ENCODE data around the gene PDK2. TPM values are rescaled to one million over a fixed set of nuclear protein-coding genes. Genes with fewer than 3 reads are reported as not detected.

Gene PDK2
- total and polyA plus RNA-seq, 2 of the 4 experiments (the other 2 are of a cell fraction): 26.7 to 104 TPM

GRCh38 chr17:50048988-50049387 lies 46.2 kb upstream of the PDK2 start:
- peak overlapping the region; percentile 96 for H3K4ac ChIP-seq (ENCODE audit: low read depth, low read length)
- in situ Hi-C loops (cut with MboI; ENCODE audit: low sequenced_read_pairs): no loop called here

More at GRCh38 chr17:50048988-50049387, 46.2 kb upstream of the PDK2 start:
- no peak overlapping the region for H3K56ac ChIP-seq (ENCODE audit: extremely low read depth, insufficient read depth, low read length)
- DNase-seq (no peak), ATAC-seq (ENCODE audit: low read depth) (no peak)
- H4K91ac ChIP-seq (ENCODE audit: insufficient read depth, low read depth, low read length): peak overlapping the region; percentile 95
- no peak overlapping the region; the same call in 1 of the 2 replicates for H3K27ac ChIP-seq (ENCODE audit: insufficient read depth, low read length)
- no TSS peak for BruUV-seq (replicated peaks)
- POLR2A ChIA-PET (ENCODE audit: unreplicated experiment): no interaction called here
- no peak overlapping the region for H3K23ac ChIP-seq (ENCODE audit: low read depth, low read length)
- no peaks in the 10 kb centered on the region for H4K20me1 ChIP-seq (ENCODE audit: insufficient read depth, low read length)
- H3K79me1 ChIP-seq (ENCODE audit: low read depth in 1 of 2, low read length in 2 of 2): peaks cover 0 to 60% of the 10 kb centered on the region in 2 experiments; a peak in 2 of 4 replicates
- H3K4me1 ChIP-seq (ENCODE audit: control insufficient read depth, insufficient read depth, low read length): peaks cover 44% of the 10 kb centered on the region
- H2BK20ac ChIP-seq (ENCODE audit: low read depth, low read length): peak overlapping the region; percentile 96
- WGBS, 2 experiments (ENCODE audit: extremely low coverage in 2 of 2, insufficient read length in 1 of 2): 75% methylated on average over 2 of the region's 4 CpGs; no CpG with 5 or more reads in 1 of the 2 experiments
- peak overlapping the region; percentile 98 for H2AK5ac ChIP-seq (ENCODE audit: low read depth, low read length)
- H2BK120ac ChIP-seq (ENCODE audit: low read depth, low read length): peak overlapping the region; percentile 98
- peaks cover 69% of the 10 kb centered on the region for H3K9me1 ChIP-seq (ENCODE audit: insufficient read depth, low read length)
- no peak overlapping the region for H3K4me2 ChIP-seq (ENCODE audit: low read depth, low read length)
- no peaks in the 10 kb centered on the region for H3K36me3 ChIP-seq (ENCODE audit: control insufficient read depth, insufficient read depth, low read length)
- peak overlapping the region; percentile 78; the same call in 1 of the 2 replicates for H3K14ac ChIP-seq (replicated peaks; ENCODE audit: low read depth, low read length)
- H2AK9ac ChIP-seq (replicated peaks; ENCODE audit: low read depth, low read length, poor library complexity): peak overlapping the region; percentile 61
- no peak overlapping the region for H3K4me3 ChIP-seq (ENCODE audit: insufficient read depth, low read depth, low read length)
- TF ChIP-seq MAFK (IDR thresholded peaks at IDR 0.05; ENCODE audit: low read depth, low read length) (no peak), CTCF (conservative IDR thresholded peaks at IDR 0.05; ENCODE audit: low read depth, low read length) (no peak), NFE2L2 (IDR thresholded peaks at IDR 0.05; ENCODE audit: low read depth, low read length) (no peak), MAZ (IDR thresholded peaks at IDR 0.05; ENCODE audit: borderline replicate concordance, low read depth, low read length) (no peak), BHLHE40 (IDR thresholded peaks at IDR 0.05; ENCODE audit: low read depth, low read length) (no peak), USF2 (IDR thresholded peaks at IDR 0.05; ENCODE audit: low read depth, low read length) (no peak), FOS (IDR thresholded peaks at IDR 0.05; ENCODE audit: low read depth, low read length) (no peak), RCOR1 (IDR thresholded peaks at IDR 0.05; ENCODE audit: insufficient replicate concordance, low read length) (no peak), SMC3 (IDR thresholded peaks at IDR 0.05; ENCODE audit: low read depth, low read length) (no peak), RFX5 (IDR thresholded peaks at IDR 0.05; ENCODE audit: low read depth, low read length) (no peak), RAD21 (IDR thresholded peaks at IDR 0.05; ENCODE audit: low read length) (no peak), CEBPB (IDR thresholded peaks at IDR 0.05; ENCODE audit: low read depth, low read length) (no peak), POLR2A (IDR thresholded peaks at IDR 0.05; ENCODE audit: low read depth, low read length) (no peak), ELK1 (IDR thresholded peaks at IDR 0.05; ENCODE audit: borderline replicate concordance, low read depth, low read length) (no peak), MXI1 (IDR thresholded peaks at IDR 0.05; ENCODE audit: borderline replicate concordance, low read depth, low read length) (no peak), CHD1 (IDR thresholded peaks at IDR 0.05; ENCODE audit: low read depth, low read length) (no peak)
- H3K18ac ChIP-seq (ENCODE audit: low read depth, low read length): peak overlapping the region; percentile 24; the same call in 1 of the 2 replicates
- CTCF ChIA-PET: no interaction called here
- peak overlapping the region; percentile 82 for H2BK5ac ChIP-seq (ENCODE audit: low read depth, low read length, poor library complexity, severe bottlenecking)
- H3K9ac ChIP-seq (ENCODE audit: low read depth, low read length): no peak overlapping the region
- peak overlapping the region; percentile 93; the same call in 2 of the 3 replicates for H2BK15ac ChIP-seq (ENCODE audit: low read depth, low read length)
- no peaks in the 10 kb centered on the region for H3K9me3 ChIP-seq (ENCODE audit: control insufficient read depth, insufficient read depth, low read length)
- H3K27me3 ChIP-seq (ENCODE audit: control insufficient read depth, insufficient read depth, low read length): no peaks in the 10 kb centered on the region
- intact Hi-C loops (cut with micrococcal nuclease) (no loop called here), dilution Hi-C loops (cut with HindIII; ENCODE audit: low sequenced_read_pairs, unreplicated experiment) (no loop called here)
- no peak overlapping the region for H2AFZ ChIP-seq (replicated peaks; ENCODE audit: low read length, poor library complexity)
- H4K8ac ChIP-seq (ENCODE audit: low read depth in 2 of 2, low read length in 2 of 2): no peak overlapping the region; a peak in 1 of 4 replicates
- H4K5ac ChIP-seq (ENCODE audit: low read depth, low read length): no peak overlapping the region
